T-helper 1 cell treated with Interleukin-12 subunit alpha and Interleukin-12 subunit beta and Interleukin-4 antibody, amounts not matched to agents 30 μg/mL and 1 μg/mL, for 36 hours (primary cell): ENCODE data around the gene CST9.

Experiments
- H3K27ac Mint-ChIP-seq: one replicate; pipeline ENCODE4 v1.8.0; 2021; ENCODE audit warnings: mild to moderate bottlenecking, mixed read lengths
- H3K27me3 Mint-ChIP-seq: one replicate; pipeline ENCODE4 v1.8.0; 2021; ENCODE audit warnings: low read depth, mixed read lengths
- H3K36me3 Mint-ChIP-seq: one replicate; pipeline ENCODE4 v1.8.0; 2021; ENCODE audit warnings: low read depth, mixed read lengths
- H3K4me1 Mint-ChIP-seq: one replicate; pipeline ENCODE4 v1.8.0; 2021; ENCODE audit warnings: low read depth, mixed read lengths
- H3K4me3 Mint-ChIP-seq: one replicate; pipeline ENCODE4 v1.8.0; 2021; ENCODE audit warnings: mild to moderate bottlenecking, moderate library complexity, mixed read lengths
- H3K9me3 Mint-ChIP-seq: one replicate; pipeline ENCODE4 v1.8.0; 2021; ENCODE audit warnings: mixed read lengths

The CST9 gene, protein sequence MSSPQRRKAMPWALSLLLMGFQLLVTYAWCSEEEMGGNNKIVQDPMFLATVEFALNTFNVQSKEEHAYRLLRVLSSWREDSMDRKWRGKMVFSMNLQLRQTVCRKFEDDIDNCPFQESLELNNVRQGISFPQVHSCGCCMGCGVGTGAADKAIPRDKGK

DNA sequence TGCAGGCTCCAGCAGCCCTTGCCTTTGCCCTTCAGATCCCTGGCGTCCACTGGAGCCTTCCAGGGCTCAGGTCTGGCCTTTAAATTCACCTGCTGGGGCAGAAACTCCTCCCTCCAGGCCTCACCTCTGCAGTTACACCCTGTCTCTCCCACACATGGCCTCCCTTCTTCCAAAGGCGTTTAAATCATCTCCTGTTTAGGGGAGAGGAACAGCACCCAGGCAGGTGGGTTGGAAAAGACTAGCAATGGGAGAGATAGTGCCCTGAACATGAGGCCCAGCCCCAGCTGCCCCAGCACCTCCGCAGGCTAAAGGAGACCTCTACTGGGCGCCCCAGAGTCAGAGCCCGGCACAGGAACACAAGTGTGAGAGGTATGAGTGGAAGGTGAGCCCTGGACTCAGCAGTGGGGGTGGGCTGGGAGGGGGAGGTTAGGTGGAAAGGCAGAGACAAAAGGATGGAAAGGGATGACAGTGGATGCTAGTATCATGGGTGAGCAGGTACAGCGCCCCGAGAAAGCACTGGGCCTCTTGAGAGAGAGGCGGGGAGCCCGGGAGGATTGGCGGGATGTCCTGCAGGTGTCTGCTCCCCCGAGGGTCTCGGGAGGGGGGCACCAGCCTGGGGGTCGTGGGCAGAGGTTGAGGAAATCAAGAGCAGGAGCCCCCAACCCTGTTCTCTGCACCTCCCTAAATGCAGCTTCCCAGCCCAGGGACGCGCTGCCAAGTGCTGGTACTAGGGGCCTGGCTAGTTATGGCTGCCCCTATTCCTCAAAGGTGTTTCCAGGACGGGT, at the start of gene CST9:
TSS of gene CST9 (minus strand) at position 51 of the 785 bp plus-strand sequence. CDS start 53 bp downstream, outside the sequence.
- Mint-ChIP-seq H3K4me3 (no peak within 1 kb of the TSS), H3K36me3 (no peaks in the 10 kb centered on the region), H3K4me1 (peaks cover 2% of the 10 kb centered on the region), H3K27me3 (no peaks in the 10 kb centered on the region), H3K27ac (no peak within 1 kb of the TSS), H3K9me3 (no peaks in the 10 kb centered on the region)

DNA sequence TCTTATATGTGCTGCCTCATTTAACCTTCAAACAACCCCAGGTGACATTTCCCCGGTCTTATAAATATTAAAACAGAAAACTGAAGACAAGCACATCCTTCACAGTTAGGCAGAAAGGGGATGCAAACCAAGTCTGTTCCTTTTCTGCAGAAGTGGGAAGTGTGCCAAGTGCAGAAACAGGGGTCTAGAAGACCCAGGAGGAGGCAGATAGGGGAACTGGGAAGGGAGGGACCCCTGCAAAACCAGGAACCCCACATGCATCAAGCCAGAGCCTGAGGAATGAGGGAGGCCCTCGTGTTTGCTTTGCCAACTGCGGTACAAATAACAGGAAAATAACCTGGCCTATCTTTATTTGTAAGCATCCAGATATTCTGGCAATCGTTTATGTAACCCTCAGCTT, 49.0 kb upstream of the CST9 start:
- Mint-ChIP-seq H3K27me3 (peaks cover 10% of the 10 kb centered on the region), H3K9me3 (no peaks in the 10 kb centered on the region), H3K4me3 (no peak overlapping the region), H3K27ac (no peak overlapping the region), H3K36me3 (no peaks in the 10 kb centered on the region), H3K4me1 (no peaks in the 10 kb centered on the region)

DNA sequence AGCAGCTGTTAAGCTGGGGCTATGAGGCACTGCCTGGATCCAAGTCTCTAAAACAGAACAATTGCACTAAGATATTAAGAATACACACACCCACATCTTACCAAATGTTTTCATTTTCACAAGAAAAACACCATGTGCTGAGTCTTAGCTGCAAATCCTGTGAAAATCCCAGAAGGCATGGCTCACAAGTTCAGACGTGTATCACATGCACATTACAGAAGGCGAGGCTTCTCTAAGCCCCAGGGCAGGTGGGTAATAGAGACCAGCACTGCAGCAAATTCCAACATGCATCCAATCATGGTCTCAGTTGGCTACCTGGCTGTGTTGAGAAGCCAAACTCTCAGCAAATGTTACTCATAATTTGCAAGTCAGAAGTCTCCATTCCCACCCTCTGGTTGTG, 48.3 kb upstream of the CST9 start:
- no peaks in the 10 kb centered on the region for H3K9me3 Mint-ChIP-seq
- no peaks in the 10 kb centered on the region for H3K36me3 Mint-ChIP-seq
- peaks cover 10% of the 10 kb centered on the region for H3K27me3 Mint-ChIP-seq
- no peak overlapping the region for H3K4me3 Mint-ChIP-seq
- H3K4me1 Mint-ChIP-seq: no peaks in the 10 kb centered on the region
- no peak overlapping the region for H3K27ac Mint-ChIP-seq

DNA sequence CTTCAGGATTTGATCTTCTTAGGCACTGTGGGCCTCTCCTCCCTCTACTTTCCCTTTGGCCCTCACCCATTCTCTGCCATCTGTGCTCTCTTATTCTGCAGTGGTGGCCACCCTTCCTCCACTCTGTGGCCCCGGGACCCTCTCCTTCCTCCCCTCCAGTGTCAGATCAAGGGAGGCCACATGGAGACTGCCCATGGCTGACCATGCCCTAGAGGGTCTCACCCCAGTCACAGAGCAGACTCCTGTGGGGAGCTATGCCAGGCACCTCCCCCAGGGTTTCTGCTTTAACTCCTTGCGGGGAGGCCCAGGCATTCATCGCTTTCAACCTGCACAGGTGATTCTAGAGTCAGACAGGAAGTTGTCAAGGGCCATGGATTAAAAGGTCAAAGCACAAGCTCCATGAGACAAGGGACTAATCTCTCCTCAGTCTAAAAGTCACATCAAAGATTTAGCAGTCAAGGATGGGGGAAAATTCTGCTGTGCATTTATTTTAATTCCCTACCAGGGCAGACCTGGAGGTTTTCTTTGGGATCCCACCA, 47.8 kb upstream of the CST9 start:
- peaks cover 10% of the 10 kb centered on the region for H3K27me3 Mint-ChIP-seq
- H3K4me3 Mint-ChIP-seq: no peak overlapping the region
- H3K9me3 Mint-ChIP-seq: no peaks in the 10 kb centered on the region
- H3K36me3 Mint-ChIP-seq: no peaks in the 10 kb centered on the region
- H3K4me1 Mint-ChIP-seq: no peaks in the 10 kb centered on the region
- H3K27ac Mint-ChIP-seq: no peak overlapping the region

DNA sequence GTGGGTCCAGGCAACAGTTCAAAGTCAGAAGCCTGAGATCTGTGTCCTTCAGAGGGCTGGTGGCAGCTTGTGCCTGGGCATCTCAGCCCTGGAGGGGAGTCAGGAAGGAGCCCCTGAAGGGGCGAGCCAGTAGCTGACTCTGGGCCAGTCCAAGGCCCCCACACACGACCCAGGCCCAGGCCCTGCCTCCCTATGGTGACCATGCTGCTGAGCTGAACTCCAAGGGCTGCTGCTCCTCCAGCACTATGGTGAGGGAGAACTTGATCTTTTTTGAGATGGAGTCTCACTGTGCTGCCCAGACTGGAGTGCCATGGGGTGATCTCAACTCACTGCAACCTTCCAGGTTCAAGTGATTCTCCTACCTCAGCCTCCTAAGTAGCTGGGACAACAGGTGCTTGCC, 47.2 kb upstream of the CST9 start:
- Mint-ChIP-seq H3K4me3 (no peak overlapping the region), H3K27me3 (peaks cover 10% of the 10 kb centered on the region), H3K36me3 (no peaks in the 10 kb centered on the region), H3K4me1 (no peaks in the 10 kb centered on the region), H3K9me3 (no peaks in the 10 kb centered on the region), H3K27ac (no peak overlapping the region)

DNA sequence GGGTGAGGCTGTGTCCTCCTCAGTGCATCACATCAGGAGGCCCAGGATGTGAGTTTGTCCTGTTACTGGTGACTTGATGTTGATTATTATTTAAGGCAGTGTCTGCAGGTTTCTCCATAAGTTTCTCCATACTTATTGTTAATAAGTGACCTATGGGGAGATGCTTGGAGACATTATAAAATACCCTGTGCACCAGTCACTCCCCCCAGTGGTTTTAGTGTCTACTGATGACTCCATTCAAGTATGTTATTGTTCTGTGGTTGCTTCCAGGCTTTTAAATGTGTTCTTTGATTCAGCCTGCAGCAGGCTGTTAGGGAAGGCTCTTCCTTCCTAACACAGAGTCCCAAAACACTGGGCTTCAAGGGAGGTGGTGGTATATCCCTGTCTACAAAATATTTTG, 46.7 kb upstream of the CST9 start:
- Mint-ChIP-seq H3K36me3 (no peaks in the 10 kb centered on the region), H3K4me1 (no peaks in the 10 kb centered on the region), H3K27me3 (peaks cover 10% of the 10 kb centered on the region), H3K9me3 (no peaks in the 10 kb centered on the region), H3K4me3 (no peak overlapping the region), H3K27ac (no peak overlapping the region)

DNA sequence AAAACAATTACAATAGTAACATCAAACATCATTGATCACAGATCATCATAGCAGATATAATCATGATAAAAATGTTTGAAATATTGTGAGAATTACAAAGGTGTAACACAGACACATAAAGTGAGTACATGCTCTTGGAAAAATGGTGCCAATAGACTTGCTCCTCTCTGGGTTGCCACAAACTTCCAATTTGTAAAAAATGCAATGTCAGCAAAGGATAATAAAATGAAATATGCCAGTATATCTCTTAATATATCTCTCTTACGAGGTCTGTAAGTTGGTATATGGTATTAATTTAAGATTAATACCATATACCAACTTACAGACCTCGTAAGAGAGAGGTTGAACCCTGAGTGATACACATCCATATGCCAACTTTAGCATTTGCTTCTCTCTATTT, 45.4 kb upstream of the CST9 start:
- Mint-ChIP-seq H3K27me3 (peaks cover 10% of the 10 kb centered on the region), H3K4me1 (no peaks in the 10 kb centered on the region), H3K36me3 (no peaks in the 10 kb centered on the region), H3K9me3 (no peaks in the 10 kb centered on the region), H3K27ac (no peak overlapping the region), H3K4me3 (no peak overlapping the region)

DNA sequence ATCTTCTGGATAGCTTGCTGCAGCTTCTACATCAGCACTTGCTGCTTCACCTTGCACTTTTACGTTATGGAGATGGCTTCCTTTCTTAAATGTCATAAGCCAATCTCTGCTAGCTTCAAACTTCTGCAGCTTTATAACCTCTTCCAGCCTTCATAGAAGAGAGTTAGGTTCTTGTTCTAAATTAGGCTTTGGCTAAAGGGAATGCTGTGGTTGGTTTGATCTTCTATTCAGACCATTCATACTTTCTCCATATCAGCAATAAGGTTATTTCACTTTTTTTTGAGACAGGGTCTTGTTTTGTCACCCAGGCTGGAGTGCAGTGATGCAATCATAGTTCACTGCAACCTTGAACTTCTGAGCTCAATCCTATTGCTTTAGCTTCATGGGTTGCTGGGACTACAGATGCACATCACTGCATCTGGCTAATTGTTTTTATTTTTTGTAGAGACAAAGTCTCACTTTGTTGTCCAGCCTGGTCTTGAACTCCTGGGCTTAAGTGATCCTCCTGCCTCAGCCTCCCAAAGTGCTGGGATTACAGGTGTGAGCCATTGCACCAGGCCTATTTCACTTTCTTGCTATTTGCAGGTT, 44.2 kb upstream of the CST9 start:
- no peaks in the 10 kb centered on the region for H3K4me1 Mint-ChIP-seq
- no peaks in the 10 kb centered on the region for H3K36me3 Mint-ChIP-seq
- no peak overlapping the region for H3K27ac Mint-ChIP-seq
- peaks cover 4% of the 10 kb centered on the region for H3K27me3 Mint-ChIP-seq
- H3K9me3 Mint-ChIP-seq: no peaks in the 10 kb centered on the region
- no peak overlapping the region for H3K4me3 Mint-ChIP-seq

DNA sequence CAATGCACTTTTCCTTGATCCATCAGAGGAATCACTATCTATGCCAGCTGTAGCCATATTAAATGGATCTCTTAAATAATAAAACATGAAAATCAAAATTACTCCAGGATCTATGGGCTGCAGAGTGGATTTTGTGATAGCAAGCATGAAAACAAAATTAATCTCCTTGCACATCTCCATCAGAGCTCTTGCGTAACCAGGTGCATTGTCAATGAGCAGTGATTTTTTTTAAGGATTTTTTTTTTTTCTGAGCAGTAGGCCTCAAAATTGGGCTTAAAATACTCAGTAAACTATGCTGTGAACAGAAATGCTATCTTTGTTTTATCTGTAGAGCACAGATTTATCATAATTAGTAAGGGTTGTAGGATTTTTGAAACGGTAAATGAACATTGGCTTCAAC, 43.5 kb upstream of the CST9 start:
- Mint-ChIP-seq H3K27me3 (no peaks in the 10 kb centered on the region), H3K36me3 (no peaks in the 10 kb centered on the region), H3K4me3 (no peak overlapping the region), H3K9me3 (no peaks in the 10 kb centered on the region), H3K4me1 (no peaks in the 10 kb centered on the region), H3K27ac (no peak overlapping the region)

DNA sequence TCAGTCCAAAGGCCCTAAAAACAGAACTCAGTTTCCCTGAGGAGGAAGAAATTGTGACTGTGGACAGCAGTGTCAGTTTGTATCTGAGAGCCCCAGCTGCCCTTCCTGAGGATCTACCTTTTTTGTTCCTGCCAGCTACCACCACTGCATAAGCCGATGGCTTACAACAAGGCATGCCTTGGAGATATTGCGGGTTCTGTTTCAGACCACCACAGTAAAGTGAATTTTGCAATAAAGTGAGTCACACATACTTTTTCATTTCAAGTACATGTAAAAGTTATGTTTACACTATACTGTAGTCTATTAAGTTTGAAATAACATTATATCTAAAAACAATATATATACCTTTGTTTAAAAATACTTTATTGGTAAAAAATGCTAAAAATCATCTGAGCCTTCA, 41.6 kb upstream of the CST9 start:
- Mint-ChIP-seq H3K36me3 (no peaks in the 10 kb centered on the region), H3K4me1 (peaks cover 2% of the 10 kb centered on the region), H3K27me3 (no peaks in the 10 kb centered on the region), H3K9me3 (no peaks in the 10 kb centered on the region), H3K27ac (no peak overlapping the region), H3K4me3 (no peak overlapping the region)

DNA sequence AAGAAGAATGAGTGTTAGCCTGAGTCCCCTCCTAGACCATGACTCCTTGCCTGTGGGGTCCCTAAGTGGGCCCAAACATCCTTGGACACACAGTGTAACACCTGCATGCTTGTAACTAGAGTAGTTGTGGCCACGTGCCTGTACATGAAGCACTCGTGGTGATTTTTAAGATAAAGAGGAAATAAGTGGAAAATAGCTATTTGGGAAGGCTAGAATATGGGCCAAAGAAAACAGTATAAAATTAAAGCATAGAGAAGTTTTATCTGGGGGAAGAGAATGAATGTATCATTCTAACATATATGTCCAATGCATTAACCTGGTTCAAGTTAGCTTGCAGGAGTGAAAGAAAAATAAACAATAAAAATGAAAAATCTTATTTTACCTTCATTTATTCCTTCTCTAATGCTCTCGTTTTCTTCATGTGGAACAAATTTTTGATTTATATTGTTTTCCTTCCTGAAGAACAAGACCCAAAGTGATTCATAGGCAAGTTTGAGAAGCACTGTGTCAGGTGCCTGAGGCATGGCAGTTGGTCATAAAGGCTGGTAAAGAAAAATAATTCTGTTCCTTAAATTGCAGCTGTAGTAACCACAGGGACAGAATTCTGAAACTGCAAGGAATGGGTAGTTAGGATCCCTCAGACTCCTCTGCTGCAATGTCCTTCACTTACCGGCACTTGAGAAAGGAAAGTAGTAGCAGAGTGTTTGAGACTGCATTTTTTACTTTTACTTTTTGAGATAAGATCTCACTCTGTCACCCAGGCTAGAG, 40.6 kb upstream of the CST9 start:
- no peaks in the 10 kb centered on the region for H3K9me3 Mint-ChIP-seq
- H3K27me3 Mint-ChIP-seq: no peaks in the 10 kb centered on the region
- H3K4me3 Mint-ChIP-seq: no peak overlapping the region
- H3K27ac Mint-ChIP-seq: no peak overlapping the region
- peaks cover 2% of the 10 kb centered on the region for H3K4me1 Mint-ChIP-seq
- H3K36me3 Mint-ChIP-seq: no peaks in the 10 kb centered on the region

DNA sequence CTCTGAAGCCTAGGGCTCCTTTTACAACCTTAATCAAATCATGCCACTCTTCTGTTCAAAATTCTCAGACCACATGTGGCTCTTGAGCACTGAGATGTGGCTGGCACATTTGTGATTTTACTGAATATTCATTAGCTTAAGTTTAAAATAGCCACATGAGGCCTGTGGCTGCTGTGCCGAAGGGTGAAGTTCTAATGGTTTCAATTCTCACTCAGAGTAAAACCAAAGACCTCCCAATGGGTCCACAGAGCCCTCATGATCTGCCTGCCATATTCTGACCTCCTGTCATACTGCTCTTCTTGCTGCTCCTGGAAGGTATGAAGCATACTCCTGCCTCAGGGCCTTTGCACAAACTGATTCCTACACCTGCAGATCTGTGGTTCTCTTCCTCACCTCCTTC, 39.9 kb upstream of the CST9 start:
- H3K9me3 Mint-ChIP-seq: no peaks in the 10 kb centered on the region
- no peaks in the 10 kb centered on the region for H3K36me3 Mint-ChIP-seq
- H3K4me1 Mint-ChIP-seq: peaks cover 2% of the 10 kb centered on the region
- no peak overlapping the region for H3K4me3 Mint-ChIP-seq
- H3K27me3 Mint-ChIP-seq: no peaks in the 10 kb centered on the region
- H3K27ac Mint-ChIP-seq: no peak overlapping the region

DNA sequence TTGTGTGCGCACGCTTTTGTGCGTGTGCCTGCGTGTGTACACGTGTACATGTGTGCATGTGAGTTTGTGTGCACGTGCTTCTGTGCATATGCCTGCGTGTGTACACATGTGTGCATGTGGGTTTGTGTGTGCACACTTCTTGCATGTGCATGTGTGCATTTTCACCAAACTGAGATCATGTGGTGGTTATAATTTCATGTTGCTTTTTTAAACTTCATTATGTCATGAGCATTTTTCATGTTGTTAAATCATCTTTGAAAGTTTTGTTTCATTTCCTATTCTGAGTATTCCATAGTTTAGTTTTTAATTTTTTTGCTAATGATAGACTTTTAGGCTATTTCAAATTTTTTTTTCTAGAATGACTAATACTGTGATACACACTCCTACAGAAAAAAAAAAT, 38.4 kb upstream of the CST9 start:
- H3K27me3 Mint-ChIP-seq: peaks cover 3% of the 10 kb centered on the region
- H3K9me3 Mint-ChIP-seq: no peaks in the 10 kb centered on the region
- H3K36me3 Mint-ChIP-seq: no peaks in the 10 kb centered on the region
- H3K27ac Mint-ChIP-seq: no peak overlapping the region
- no peak overlapping the region for H3K4me3 Mint-ChIP-seq
- H3K4me1 Mint-ChIP-seq: peaks cover 2% of the 10 kb centered on the region

DNA sequence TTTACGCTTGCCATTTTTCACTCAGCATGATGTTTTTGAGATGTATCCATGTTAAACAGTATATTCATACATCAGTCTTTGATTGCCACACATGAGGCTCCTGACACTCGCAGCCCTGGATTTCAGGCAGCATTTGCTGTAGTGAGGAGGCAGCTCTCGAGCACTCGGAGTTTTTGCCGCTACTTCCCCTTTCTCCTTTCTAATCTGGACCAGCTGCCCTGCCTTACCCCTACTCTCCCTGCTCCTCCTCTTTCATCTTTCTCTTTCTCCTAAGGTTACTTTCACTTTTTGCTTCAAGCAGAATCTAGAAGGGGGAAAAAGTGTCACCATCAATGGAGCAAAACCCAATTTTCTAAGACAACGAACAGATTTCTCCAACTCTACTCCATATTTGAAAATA, 37.9 kb upstream of the CST9 start:
- Mint-ChIP-seq H3K27me3 (peaks cover 8% of the 10 kb centered on the region), H3K4me1 (peaks cover 2% of the 10 kb centered on the region), H3K4me3 (no peak overlapping the region), H3K27ac (no peak overlapping the region), H3K9me3 (no peaks in the 10 kb centered on the region), H3K36me3 (no peaks in the 10 kb centered on the region)
